HG03159 (cell line): ENCODE measurements around the gene KRT6A.
"Not testable (repeated sequence)": the region's sequence is repeated elsewhere in the genome, so short reads cannot be mapped to it uniquely, and the experiment has no call there.

Source experiments
- ATAC-seq: cut with Tn5 transposase; IDR thresholded peaks from one replicate; pipeline ENCODE4 v1.9.1; 2021; ENCODE audit warnings: mild to moderate bottlenecking, moderate library complexity; ENCODE audit not compliant: unreplicated experiment

KRT6A gene

DNA sequence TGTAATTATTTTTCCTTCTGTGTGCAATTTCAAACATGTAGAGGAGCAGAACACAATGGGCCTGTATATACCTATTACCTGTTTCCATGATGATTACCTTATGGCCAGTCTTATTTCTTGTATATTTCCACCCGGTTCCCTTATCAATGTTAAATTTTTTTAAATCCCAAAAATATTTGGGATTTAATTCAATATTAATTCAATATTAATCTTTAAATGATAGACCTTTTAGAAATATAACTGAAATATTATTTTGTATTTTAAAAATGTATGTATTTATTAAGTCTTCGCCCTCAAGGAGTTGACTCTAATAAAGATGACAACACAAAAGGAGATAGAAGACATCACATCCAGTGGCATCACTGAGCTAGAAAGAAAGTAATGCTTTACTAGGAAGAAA, 18.8 kb downstream of the KRT6A start:
- ATAC-seq = no peak

DNA sequence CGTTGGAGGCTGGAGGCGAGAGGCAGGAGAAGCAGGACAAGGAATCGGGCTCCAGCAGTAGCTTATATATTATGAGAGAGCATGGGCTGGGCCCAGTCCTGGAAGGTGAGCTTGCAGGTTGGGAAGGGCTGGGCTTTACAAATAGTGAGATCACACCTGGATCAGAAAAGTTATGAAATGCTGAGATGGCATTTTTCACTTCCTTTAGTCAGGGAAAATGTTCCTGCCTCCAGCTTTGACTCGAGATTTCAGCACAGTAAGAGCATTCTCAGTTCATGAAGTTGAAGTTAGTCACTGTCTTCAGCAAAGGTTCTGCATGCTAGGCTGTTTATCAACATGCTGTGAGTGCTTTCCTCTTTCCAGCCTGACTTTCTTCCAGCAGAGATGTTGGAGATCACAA, 19.3 kb downstream of the KRT6A start, which contains the start of gene KRT6C:
Gene KRT6C (minus strand): TSS at position 38 of the 400 bp plus-strand sequence. CDS start 68 bp downstream, outside the sequence.
- no peak for ATAC-seq

DNA sequence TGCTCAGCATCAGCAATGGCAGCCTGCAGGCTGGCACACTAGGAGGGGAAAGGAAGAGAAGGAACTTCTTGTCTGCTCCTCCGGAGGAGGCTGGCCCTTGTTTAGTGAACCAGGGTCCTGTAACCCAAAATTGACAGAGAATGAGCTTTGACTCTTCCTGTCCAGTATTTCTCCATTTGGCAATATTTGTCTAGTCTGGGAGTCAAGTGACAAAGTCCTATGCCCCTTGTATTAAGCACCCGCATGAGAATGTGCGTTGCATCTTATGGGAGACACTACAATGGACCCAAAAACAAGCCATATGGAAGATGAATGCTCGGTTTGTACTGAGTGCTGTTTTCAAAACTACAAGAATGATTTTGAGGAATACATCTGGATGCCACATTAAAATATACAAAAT, 23.2 kb downstream of the KRT6A start:
- ATAC-seq = no peak

DNA sequence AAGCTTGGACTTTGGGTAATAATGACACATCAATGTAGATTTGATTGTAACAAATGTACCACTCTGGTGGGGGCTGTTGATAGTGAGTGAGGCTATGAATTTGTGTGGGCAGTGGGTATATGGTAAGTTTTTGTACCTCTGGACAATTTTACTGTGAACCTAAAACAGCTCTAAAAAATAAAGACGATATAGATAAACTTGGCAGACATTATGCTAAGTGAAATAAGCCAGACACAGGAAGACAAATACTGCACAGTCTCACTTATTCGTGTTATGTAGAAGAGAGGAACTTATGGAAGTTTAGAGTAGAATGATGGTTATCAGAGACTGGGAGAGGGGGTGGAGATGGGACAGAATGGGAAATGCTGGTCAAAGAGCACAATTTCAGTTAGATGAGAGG, 28.2 kb downstream of the KRT6A start:
- ATAC-seq = no peak

DNA sequence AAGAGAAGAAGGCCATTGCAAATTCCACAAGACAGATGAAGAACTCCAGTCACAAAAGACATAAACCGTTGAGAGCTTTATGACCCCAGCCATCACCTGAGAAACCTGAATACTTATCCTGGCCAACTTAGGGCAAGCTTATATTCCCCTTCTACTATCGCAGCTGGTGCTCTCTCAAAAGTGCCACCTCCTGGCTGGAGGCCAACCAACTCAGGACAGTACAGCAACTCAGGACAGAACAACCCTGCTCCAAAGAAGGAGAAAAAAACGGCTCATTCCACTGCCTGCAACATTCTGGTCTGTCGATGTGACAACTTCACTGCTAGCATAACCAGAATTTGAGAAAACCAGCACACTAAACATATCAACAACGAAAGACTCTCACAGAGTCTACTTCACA, 31.4 kb downstream of the KRT6A start:
- no peak for ATAC-seq

DNA sequence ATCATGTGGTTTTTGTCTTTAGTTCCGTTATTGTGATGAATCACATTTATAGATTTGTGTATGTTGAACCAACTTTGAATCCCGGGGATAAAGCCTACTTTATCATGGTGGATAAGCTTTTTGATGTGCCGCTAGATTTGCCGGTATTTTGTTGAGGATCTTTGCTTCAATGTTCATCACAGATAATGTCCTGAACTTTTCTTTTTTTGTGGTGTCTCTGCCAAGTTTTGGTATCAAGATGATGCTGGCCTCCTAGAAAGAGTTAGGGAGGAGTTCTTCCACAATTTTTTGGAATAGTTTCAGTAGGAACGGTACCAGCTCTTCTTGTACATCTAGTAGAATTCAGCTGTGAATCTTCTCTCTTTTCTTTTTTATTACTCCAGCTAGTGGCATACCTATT, 34.2 kb downstream of the KRT6A start:
- ATAC-seq = no peak

DNA sequence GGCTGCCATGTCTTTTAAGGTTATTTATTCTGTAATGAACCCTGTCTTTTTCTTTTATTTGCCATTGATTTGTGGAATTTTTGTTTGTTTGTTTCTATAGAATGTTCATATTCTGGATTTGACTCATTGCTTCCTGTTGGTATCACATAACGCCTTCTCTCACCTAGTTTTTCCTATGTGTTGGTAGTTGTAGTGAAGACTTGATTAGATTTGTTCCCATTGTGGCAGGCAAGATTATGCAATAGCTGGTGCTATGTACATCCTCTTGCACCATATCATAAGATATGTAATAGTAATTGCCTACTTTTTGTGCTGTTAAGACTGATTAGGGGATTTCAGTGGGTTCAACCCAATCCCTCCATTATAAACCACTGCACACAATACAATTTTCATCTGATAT, 37.2 kb downstream of the KRT6A start:
- ATAC-seq = no peak

DNA sequence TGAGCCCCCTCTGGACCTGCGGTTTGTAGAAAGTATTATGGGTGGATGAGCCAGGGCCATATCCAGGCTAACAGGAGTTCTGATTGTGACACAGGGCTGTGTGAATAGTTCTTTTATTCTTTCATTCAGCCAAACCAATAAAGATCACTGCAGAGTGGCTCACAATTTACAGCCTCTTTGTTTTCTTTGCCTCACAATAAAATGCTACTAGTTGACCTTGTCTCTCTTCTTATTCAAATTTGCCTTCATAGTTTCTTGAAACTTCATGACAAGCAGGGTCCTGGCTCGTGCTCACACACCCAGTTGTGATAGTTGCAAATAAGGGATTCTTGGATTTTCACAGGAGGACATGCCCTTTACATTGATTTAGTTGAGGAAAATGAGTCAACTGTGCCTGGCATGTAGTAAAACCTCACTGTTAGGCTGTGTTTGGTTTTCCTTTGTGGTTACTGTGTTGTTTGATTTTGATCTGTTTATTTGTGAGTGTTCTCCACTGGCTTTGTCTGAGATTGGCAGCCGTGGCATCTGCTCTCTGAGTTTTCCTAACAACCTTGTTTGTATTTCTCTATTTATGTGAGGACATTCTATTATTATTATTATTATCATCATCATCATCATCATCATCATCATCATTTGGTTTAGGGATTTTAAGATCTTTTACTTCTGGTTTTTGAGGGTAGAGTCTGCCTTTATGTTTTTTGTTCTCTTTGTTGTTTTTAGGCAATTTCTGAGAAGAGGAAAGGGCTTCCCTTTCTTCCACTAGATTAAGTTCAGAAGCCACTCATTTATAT, 38.5 kb downstream of the KRT6A start:
- no peak for ATAC-seq

DNA sequence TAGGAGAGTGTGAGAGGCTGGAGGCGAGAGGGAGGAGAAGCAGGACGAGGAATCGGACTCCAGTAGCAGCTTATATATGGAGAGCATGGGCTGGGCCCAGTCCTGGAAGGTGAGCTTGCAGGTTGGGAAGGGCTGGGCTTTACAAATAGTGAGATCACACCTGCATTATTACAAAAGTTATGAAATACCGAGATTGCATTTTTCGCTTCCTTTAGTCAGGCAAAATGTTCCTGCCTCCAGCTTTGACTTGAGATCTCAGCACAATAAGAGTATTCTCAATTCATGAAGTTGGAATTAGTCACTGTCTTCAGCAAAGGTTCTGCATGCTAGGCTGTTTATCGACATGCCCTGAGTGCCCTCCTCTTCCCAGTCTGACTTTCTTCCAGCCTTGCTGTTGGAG, 41.0 kb downstream of the KRT6A start, which contains the start of gene KRT6B:
Gene KRT6B (minus strand): TSS at position 46 of the 400 bp plus-strand sequence. CDS start 68 bp downstream, outside the sequence.
- ATAC-seq = no peak

DNA sequence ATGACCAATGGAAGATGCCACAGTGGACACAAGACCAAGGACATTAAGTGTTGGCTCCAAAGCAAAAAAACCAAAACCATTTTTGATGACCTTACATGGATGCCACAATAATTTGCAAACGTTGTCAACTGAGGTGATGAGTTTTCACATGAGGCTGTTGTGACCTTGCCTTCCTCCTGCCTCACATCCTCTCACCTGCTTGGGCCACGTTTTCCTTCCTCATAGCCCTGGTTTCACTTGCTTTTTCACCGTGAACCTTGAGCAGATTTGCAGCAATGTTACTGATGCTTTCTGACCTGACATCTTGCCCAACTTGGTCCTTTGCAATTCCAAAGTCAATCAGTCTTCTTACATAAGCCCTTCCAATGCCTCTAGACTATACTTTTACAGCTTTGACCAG, 44.8 kb downstream of the KRT6A start:
- no peak for ATAC-seq

DNA sequence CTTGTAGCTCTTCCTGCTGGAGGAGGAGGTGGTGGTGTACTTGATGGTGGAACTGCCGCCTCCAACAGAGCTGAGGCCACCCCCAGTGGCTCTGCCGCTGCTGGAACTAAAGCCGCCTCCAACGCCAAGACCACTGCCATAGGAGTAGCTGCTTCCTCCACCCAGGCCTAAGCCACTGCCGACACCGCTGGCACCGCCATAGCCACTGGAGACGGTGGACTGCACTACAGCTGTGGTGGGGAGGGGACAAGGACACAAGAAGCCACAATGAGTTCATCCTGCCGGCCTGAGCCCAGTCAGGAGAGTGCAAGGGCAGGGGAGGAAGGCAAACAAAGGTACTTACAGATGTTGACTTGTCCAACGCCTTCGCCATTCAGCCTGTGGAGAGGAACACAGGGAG, 45.9 kb downstream of the KRT6A start:
- not testable (repeated sequence) for ATAC-seq

DNA sequence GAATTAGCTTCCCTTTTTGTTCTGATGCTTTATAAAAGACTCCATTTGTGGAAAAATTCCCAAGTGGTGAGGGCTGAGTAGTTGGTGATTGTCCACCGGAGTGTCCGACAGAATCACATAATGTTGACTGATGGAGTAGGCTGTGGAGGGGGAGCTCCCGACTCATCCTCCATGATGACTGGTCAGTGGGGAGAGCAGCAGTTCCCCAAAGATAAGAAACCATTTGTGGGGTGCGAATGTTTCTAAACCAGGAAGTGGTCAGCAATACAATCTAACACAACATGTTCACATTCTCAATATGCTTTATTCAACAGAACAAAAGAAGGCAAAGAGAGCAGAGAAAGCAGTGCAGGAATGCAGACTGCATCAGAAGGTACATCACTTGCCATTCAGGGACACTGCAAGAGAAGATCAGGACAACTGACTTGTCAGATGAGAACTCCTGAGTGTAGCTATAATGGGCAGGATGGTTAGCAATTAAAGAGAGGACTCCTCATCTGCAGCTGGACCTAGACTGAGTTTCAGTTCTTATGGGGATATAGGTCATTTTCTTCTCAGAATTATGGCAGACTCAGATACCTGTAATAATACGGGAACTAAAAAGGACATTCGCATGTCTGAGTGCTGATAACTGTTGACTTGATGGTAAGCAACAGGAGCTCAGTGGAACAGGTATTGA, 46.6 kb downstream of the KRT6A start:
- ATAC-seq = no peak

DNA sequence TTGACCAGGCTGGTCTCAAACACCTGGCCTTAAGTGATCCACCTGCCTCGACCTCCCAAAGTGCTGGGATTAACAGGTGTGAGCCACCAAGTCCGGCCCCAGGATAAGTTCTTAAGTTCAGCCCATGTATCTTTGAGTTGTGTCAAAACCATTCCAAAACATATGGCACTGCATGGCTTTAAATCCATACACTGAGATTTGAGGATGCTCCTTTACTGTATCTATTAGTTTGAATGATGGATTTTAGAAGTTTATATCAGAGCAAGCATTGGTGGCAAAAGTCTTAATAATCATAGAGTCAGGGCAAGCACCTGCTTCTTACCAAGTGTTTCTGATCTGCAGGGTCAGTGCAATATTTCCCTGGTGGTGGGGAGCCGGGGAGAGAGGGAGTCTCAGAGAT, 47.2 kb downstream of the KRT6A start:
- ATAC-seq = no peak

DNA sequence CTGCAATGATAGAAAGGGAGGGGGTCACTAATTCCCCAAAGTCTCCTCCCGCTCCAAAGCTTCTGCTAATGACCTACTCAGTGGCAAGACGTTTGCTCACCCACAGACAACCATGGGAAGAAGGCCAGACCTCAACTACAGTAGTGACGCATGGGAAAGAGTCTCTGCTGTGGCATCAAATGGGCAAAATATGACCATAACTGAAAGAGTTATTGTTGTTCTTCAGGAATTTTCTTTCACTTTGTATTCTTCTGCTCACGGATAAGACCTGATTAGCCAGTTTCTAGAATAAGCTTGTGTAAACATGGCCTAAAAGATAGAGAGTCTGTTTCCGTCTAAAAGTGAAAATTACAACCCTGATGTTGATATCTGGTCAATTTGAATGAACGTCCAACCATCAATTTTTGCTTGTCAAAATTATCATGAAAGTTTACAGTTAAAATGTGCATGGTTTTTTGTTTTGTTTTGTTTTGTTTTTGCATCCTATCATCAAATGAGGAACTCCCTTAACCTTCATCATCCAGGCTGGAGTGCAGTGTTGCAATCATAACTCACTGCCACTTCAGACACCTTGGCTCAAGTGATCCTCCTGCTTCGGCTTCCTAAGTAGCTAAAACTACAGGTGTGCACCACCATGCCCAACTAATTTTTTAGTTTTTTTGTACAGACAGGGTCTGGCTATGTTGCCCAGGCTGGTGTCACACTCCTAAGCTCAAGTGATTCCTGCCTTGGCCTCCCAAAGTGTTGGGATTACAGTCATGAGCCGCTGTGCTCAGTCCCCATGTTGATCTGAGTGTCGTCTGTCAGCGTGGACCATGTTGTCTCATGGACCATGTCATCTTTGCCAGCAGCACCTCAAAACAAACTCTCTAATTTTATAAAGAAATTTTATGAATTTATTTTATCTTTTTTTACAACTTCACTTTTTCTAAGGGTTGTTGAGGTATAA, 48.1 kb downstream of the KRT6A start:
- ATAC-seq = no peak

DNA sequence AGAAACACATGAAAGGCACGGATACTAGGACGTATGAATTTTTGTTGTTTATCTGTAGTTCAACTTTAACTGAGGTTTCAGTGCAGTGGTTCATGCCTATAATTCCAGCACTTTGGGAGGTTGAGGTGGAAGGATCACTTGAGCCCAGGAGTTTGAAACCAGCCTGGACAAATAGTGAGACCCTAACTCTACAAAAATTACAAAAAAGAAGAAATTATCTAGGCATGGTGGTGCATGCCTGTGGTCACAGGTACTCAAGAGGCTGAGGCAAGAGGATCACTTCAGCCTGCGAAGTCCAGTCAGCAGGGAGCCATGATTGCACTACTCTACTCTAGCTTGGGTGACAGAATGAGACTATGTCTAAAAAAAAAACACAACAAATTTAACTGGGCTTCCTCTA, 49.1 kb downstream of the KRT6A start:
- no peak for ATAC-seq

DNA sequence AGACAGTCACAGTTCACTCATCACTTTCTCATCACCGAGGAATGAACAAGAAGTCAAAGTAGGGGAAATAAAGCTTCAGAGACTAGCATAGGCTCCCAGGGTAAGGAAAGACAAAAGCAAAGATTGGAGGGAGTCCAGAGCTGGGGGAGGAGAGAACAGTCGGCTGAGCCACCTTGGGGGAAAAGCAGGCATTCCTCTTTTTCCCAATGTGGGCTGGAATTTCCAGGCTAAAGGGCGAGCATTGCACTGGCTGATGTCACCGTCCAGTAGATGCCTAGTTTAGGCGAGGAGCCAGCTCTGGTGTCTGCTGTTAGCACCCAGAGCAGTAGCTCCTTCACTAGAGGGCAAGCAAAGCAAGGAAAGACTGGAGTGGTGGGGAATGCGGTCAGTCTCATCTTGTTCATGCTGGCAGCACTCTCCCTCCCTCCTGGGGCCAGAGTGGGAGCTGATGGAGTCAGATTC, 50.4 kb downstream of the KRT6A start:
- no peak for ATAC-seq

DNA sequence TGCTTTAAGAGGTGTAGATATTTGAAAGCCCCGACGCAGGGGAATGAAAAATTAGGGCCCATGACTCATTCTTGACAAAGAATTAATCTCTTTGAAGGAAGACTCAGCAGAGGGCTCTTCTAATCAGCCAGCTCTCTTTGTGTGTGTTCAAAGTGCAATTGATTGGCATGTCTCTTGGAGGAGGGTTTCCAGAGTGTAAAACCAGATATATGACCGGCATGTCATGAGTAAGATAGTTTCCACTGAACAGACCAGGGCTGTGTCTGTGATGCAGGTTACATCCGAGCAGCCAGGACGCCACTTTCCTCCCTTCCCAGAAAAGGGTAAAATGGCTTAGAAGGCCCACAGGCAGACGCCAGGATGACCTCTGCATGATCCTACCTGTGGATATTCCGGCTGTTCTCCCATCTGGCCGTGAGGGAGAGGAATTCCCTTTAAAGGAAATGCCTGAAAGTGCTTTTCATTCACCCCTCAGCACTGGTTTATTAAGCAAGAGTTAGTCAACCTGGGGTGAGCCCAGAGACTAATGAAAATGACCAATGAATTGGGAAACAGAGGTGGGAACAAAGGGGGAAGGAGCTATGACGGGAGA, 51.6 kb downstream of the KRT6A start:
- ATAC-seq = no peak

DNA sequence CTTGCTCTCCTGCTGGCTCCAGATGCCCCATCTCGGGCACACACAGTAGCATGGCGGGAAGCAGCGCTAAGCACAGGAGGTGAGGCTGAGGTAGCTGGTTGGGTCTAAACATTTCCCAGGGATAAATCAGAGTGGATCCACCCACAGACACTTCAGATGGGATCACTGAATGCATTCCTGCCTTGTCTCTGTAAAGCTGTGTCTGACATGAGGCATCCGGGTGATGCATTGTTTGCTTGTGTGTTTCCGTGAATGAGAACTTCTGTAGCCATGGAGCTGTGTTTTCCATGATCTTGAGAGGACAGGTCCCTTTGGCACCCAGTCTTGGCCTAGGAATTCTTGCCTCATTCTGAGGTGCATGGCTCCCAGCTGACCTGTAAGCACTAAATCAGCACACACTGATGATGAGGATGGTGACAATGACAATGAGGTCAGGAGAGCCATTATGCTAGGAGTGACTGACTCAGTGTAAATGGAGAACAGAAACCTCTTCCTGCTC, 52.2 kb downstream of the KRT6A start:
- no peak for ATAC-seq

DNA sequence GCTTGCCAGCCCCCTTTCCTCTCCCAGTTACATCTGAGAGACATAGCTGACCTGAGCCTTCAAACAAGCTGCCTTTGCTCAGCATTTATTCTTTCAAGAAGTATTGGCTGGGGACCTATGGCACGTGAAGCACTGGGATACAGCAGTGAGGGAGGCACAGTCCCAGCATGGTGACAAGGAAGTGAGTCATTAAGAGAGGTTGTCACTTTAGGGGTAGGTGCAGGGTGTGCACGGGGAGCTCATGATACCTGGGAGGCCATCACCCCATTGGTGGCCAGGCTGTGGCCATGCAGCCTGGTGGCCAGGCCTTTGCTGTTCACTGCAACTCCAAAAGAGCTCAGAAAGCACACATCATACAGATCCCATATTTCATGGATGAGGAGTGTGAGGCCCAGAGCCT, 53.2 kb downstream of the KRT6A start:
- ATAC-seq = no peak

DNA sequence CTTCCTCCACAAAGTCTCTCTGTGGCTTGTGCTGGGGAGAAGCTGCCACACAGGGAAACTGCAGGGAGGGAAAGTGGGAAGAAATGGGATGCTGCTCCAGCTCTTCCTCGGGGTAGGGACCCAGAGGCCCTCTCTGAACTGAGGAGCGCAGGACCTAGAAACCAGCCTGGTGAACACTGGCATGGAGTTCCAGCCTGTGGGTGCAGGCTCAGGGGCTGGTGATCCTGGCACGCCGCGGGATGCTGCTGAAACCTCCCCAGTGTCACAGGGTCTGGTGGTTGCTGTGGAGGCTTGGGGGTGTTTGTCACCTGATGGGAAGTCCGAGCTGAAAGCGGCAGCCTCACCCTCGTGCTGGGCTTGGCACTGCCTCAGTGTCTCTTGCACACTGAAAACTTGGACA, 53.6 kb downstream of the KRT6A start:
- no peak for ATAC-seq
